Esophagus muscularis mucosa (tissue), 4 donors: ENCODE data around the gene SIGLEC1. TPM values are rescaled to one million over a fixed set of nuclear protein-coding genes. Genes with fewer than 3 reads are reported as not detected.

ENCODE experiments used
- DNase-seq: peaks from one replicate; pipeline ENCODE4 v3.0.0-alpha.2; 2017; ENCODE audit errors: extremely low spot score
- H3K27ac ChIP-seq, 4 donors: fragments of 200-600 bp; sonication (generic); replicated peaks in 1 of 4; 1 replicate in 3 of 4; 2 replicates in 1 of 4; pipeline ENCODE4 v1.5.1; 2016 to 2019; ENCODE audit warnings: mild to moderate bottlenecking in 1 of 4
- H3K27me3 ChIP-seq, 4 donors: fragments of 200-600 bp; sonication (generic); one replicate each; pipeline versions ENCODE4 v1.5.1 to v1.6.0; 2016 to 2019
- H3K36me3 ChIP-seq, 4 donors: fragments of 200-600 bp; sonication (generic); one replicate each; pipeline ENCODE4 v1.5.1; 2016 to 2019
- H3K4me1 ChIP-seq, 4 donors: fragments of 200-600 bp; sonication (generic); one replicate each; pipeline ENCODE4 v1.5.1; 2016 to 2019
- H3K4me3 ChIP-seq, 4 donors: fragments of 200-600 bp; sonication (generic); 1 replicate in 2 of 4; 2 replicates in 2 of 4; pipeline ENCODE4 v1.5.1; 2016 to 2019; ENCODE audit warnings: mild to moderate bottlenecking in 4 of 4, moderate library complexity in 1 of 4
- H3K9me3 ChIP-seq, 4 donors: fragments of 200-600 bp; sonication (generic); 1 replicate in 3 of 4; 2 replicates in 1 of 4; pipeline ENCODE4 v1.5.1; 2016 to 2019
- EP300 ChIP-seq: sonication (generic); formaldehyde crosslinking; IDR thresholded peaks from one replicate; pipeline ENCODE4 v1.6.1; 2017; ENCODE audit warnings: antibody characterized with exemption
- POLR2A ChIP-seq: fragments of 450-650 bp; IDR thresholded peaks from one replicate; pipeline ENCODE4 v1.6.1; 2017; ENCODE audit warnings: antibody characterized with exemption, moderate library complexity, mild to moderate bottlenecking, low read depth
- POLR2AphosphoS5 ChIP-seq, 2 donors: sonication (generic); formaldehyde crosslinking; IDR thresholded peaks; one replicate each; pipeline ENCODE4 v1.6.1; 2017; ENCODE audit warnings: antibody characterized with exemption in 2 of 2
- WGBS: methylation state at CpG from one replicate; pipeline ENCODE4 v1.1.5; 2018; 5-methylcytosine and 5-hydroxymethylcytosine counted together
- intact Hi-C: fragments of 100-400 bp; cut with DNase I; formaldehyde crosslinking; loops from one replicate; pipeline ENCODE4 v1.15.1; 2023
- total RNA-seq, 4 donors: library from RNA; depleted of rRNA; stranded (reverse); fragments of >200 nt; gene quantifications; one replicate each; pipeline versions ENCODE4 v1.1.0 to v1.2.1, GENCODE V29; 2016
- TF ChIP-seq, protein P1 (sequence below), 3 experiments: fragments of 200-600 bp in 2 of 3; fragments of 450-650 bp in 1 of 3; sonication (generic) in 2 of 3; IDR thresholded peaks; one replicate each; pipeline ENCODE4 v1.5.1; 2017 to 2019; ENCODE audit warnings: antibody characterized with exemption in 3 of 3, mild to moderate bottlenecking in 2 of 3, moderate library complexity in 1 of 3

The SIGLEC1 gene
- total RNA-seq = 10 to 100 TPM; 13.1 to 18.7 (median 13.8) TPM

DNA sequence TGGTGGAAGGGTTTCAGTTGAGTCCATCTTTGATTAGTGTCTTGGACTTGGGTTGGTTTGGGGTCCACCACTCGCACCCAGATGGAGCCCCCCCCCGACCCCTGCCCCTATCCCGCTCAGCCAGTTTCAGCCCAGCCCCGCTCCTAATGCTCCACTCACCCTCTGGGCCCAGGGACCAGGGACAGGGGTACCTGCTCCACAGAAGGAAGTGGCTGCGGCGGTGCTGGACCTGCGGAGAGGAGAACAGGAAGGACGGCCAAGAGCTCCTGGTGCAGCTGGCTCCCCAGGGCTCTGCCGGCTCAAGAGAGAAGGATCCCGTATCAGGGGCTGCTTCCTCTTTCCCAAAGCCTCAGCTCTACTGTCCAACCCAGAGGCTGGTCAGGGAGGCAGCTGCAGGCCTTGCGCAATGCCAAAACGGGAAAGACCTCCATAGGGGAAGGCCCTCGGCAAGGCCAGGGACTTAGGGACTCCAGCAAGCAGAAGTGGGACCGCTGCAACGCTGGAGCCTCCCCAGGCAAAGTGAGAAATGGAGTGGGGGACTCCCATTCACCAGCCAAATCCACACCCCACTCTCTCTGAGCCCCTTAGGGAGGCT, at the start of gene SIGLEC1:
SIGLEC1 (minus strand) TSS at position 322 of the 595 bp plus-strand sequence. CDS start 5,472 bp downstream, outside the sequence.
- Histone ChIP-seq H3K36me3 (no peaks in the 10 kb centered on the region), H3K27me3 (no peaks in the 10 kb centered on the region), H3K9me3 (no peaks in the 10 kb centered on the region), H3K4me3 (peak within 1 kb of the TSS in 3 of 4 donors; percentile 19 to 41 (median 26)), H3K27ac (no peak within 1 kb of the TSS), H3K4me1 (peaks cover 9 to 15% (median 12%) of the 10 kb centered on the region in 4 donors)
- no peak for DNase-seq
- intact Hi-C loops = no loop called here
- WGBS = 80% methylated on average over 15 of the region's 15 CpGs
- TF ChIP-seq POLR2A = no peak
- TF ChIP-seq POLR2AphosphoS5 (IDR thresholded peaks at IDR 0.05) = peak in 1 of 2 donors; percentile 23

DNA sequence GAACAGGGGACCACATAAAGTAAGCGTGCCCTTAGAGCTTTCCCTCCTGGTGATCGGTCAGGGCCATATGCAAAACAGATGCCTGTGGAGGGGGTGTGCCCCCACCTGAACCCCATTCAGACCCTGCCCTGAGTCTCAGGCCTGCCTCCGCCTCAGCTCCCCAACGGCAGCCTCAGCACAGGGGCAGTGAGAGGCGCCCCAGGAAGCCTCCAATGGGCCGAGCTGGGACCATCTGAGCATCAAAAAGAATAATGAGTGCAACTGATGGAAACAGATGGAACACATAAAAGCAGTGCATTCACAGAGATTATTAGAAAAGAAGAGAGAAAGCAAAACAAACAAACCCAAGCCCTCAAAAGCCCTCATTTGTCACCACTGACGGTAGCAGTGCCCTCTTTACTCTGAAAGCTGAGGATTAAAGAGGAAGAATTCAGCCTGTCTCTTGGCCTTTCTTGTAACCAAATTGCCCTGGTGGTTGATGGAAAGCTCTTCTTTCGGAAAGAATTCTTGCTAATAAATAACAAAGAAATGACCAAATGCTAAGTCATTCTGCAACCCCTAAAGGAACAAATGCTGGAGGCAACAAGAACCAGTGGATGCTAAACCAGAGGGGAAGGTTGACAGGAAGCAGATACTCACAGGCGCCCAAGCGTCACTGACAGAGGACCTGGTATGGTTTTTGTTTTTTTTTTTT, 48.4 kb upstream of the SIGLEC1 start:
- H3K4me1 ChIP-seq = peaks cover 0 to 88% (median 73%) of the 10 kb centered on the region in 4 donors
- no peaks in the 10 kb centered on the region for H3K9me3 ChIP-seq
- no peaks in the 10 kb centered on the region for H3K27me3 ChIP-seq
- peaks cover 0 to 36% (median 13%) of the 10 kb centered on the region in 4 donors for H3K36me3 ChIP-seq
- 60% methylated on average over 10 of the region's 10 CpGs for WGBS
- H3K27ac ChIP-seq = peak overlapping the region; percentile 25 to 94 (median 63)
- TF ChIP-seq POLR2A (no peak), POLR2AphosphoS5 (IDR thresholded peaks at IDR 0.05) (no peak), EP300 (no peak)
- TF ChIP-seq, protein P1, sequence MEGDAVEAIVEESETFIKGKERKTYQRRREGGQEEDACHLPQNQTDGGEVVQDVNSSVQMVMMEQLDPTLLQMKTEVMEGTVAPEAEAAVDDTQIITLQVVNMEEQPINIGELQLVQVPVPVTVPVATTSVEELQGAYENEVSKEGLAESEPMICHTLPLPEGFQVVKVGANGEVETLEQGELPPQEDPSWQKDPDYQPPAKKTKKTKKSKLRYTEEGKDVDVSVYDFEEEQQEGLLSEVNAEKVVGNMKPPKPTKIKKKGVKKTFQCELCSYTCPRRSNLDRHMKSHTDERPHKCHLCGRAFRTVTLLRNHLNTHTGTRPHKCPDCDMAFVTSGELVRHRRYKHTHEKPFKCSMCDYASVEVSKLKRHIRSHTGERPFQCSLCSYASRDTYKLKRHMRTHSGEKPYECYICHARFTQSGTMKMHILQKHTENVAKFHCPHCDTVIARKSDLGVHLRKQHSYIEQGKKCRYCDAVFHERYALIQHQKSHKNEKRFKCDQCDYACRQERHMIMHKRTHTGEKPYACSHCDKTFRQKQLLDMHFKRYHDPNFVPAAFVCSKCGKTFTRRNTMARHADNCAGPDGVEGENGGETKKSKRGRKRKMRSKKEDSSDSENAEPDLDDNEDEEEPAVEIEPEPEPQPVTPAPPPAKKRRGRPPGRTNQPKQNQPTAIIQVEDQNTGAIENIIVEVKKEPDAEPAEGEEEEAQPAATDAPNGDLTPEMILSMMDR (IDR thresholded peaks at IDR 0.05) = no peak
- no peak for DNase-seq
- intact Hi-C loops = no loop called here
- no peak overlapping the region for H3K4me3 ChIP-seq

DNA sequence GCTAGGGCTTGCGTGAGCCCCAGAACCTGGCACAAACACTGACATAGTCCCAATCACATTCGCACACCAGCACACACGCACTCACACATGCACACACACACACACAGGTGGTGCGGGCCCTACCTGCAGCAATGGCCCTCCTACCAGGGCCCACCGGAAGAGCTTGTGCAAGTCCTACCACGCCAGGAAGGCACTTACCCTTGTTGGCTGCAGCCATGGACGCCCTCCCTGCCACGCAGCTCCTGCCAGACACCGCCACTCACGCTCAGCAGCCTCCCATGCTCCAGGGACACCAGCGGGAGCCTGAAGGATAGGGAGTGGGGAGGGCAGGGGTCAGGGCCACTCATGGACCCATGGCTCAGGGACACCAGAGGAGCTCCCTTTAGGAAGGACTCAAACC, 47.5 kb upstream of the SIGLEC1 start:
- Histone ChIP-seq H3K27ac (peak overlapping the region; percentile 27 to 94 (median 63)), H3K4me3 (no peak overlapping the region), H3K27me3 (no peaks in the 10 kb centered on the region), H3K4me1 (peaks cover 0 to 78% (median 65%) of the 10 kb centered on the region in 4 donors), H3K9me3 (no peaks in the 10 kb centered on the region), H3K36me3 (peaks cover 0 to 46% (median 18%) of the 10 kb centered on the region in 4 donors)
- intact Hi-C loops = no loop called here
- DNase-seq = no peak
- WGBS = 77% methylated on average over 3 of the region's 11 CpGs
- TF ChIP-seq EP300 (no peak), POLR2AphosphoS5 (IDR thresholded peaks at IDR 0.05) (no peak), POLR2A (no peak)
- TF ChIP-seq, protein P1 (IDR thresholded peaks at IDR 0.05) = no peak

DNA sequence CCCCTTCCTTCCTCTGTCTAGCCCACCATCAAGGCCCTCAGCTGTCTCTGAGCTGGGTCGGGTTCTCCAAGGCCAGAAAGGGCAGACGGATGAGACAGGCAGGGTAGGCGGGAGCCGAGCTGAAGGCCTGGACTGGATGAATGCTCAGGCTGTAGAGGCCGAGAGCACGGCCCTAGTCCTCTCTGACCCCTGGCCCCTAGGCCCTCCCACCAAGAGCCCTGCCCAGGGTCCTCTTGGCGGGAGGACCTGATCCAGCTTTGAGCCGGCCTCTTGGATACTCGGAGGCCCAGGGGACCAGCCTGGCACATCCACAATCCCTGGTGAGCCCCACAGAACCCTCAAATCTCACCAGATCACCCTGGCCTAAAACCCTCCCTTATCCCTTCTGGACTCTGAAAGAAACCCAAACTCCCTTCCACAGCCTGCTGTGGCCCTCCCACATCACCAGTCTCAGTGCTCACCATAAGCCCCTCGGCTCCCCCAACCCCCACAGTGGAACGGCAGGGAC, 47.0 kb upstream of the SIGLEC1 start:
- H3K4me3 ChIP-seq = no peak overlapping the region
- H3K36me3 ChIP-seq = peaks cover 0 to 51% (median 19%) of the 10 kb centered on the region in 4 donors
- no peak for DNase-seq
- TF ChIP-seq POLR2AphosphoS5 (IDR thresholded peaks at IDR 0.05) (no peak), POLR2A (no peak), EP300 (no peak)
- TF ChIP-seq, protein P1 (IDR thresholded peaks at IDR 0.05) = no peak
- H3K9me3 ChIP-seq = no peaks in the 10 kb centered on the region
- 51% methylated on average over 2 of the region's 11 CpGs for WGBS
- intact Hi-C loops = no loop called here
- H3K27ac ChIP-seq = peak overlapping the region; percentile 27 to 94 (median 63)
- no peaks in the 10 kb centered on the region for H3K27me3 ChIP-seq
- peaks cover 0 to 74% (median 60%) of the 10 kb centered on the region in 4 donors for H3K4me1 ChIP-seq

DNA sequence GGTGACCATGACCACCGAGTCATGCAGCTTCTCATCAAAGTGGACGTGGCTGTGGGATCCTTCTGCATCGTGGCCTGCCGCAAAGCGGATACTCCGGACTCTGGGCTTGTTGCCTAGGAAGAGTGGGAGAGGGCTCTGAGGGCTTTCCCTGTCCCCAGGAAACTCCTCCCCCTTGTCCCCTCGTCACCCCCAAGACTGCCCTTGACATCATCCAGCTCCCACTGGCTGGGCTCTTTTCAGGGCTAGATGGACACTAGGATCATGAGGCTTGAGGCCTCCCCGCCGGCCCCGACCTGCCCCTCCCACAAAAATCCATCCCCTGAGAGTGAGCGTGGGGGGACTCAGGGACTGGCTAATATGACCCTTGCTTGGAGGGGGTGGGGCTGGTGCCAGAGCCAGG, 46.2 kb upstream of the SIGLEC1 start:
- intact Hi-C loops = no loop called here
- peaks cover 5 to 74% (median 56%) of the 10 kb centered on the region in 4 donors for H3K4me1 ChIP-seq
- H3K36me3 ChIP-seq = peaks cover 0 to 58% (median 23%) of the 10 kb centered on the region in 4 donors

More for the DNA sequence above, 46.2 kb upstream of the SIGLEC1 start:
- DNase-seq = no peak
- Histone ChIP-seq H3K27me3 (no peaks in the 10 kb centered on the region), H3K27ac (peak overlapping the region; percentile 27 to 94 (median 71)), H3K9me3 (no peaks in the 10 kb centered on the region), H3K4me3 (no peak overlapping the region)
- WGBS = 83% methylated on average over 6 of the region's 11 CpGs
- TF ChIP-seq POLR2A = no peak
- no peak for TF ChIP-seq EP300
- TF ChIP-seq POLR2AphosphoS5 (IDR thresholded peaks at IDR 0.05) = no peak
- TF ChIP-seq, protein P1 (IDR thresholded peaks at IDR 0.05) = no peak
